K562 (cell line): ENCODE measurements around the gene MPV17L2. TPM values are rescaled to one million over a fixed set of nuclear protein-coding genes. Genes with fewer than 3 reads are reported as not detected.

Experiments
- ATF7 ChIP-seq: fragments of 450-650 bp; IDR thresholded peaks from 2 replicates; pipeline ENCODE4 v1.7.1; 2014; ENCODE audit warnings: mild to moderate bottlenecking, moderate library complexity
- C11orf30 ChIP-seq: fragments of 450-650 bp; IDR thresholded peaks from 2 replicates; pipeline ENCODE4 v1.6.1; 2016; ENCODE audit warnings: low read depth, mild to moderate bottlenecking
- CEBPB ChIP-seq: fragments of 450-650 bp; IDR thresholded peaks from 2 replicates; pipeline ENCODE4 v1.6.1; 2016; ENCODE audit warnings: missing genetic modification characterization, missing compliant biosample characterization
- CREM ChIP-seq: IDR thresholded peaks from 2 replicates; pipeline ENCODE4 v1.6.1; 2014; ENCODE audit warnings: antibody characterized with exemption, low read depth
- CXXC5 ChIP-seq: fragments of 250-450 bp; sonication (Bioruptor Pico); IDR thresholded peaks from 2 replicates; pipeline ENCODE4 v1.8.0; 2022; ENCODE audit warnings: inconsistent platforms, mild to moderate bottlenecking, moderate library complexity
- ESRRA ChIP-seq: fragments of 450-650 bp; IDR thresholded peaks from 2 replicates; pipeline ENCODE4 v1.6.1; 2014; ENCODE audit warnings: low read depth, mild to moderate bottlenecking, moderate library complexity, borderline replicate concordance
- FOS ChIP-seq: IDR thresholded peaks from 3 replicates; pipeline ENCODE4 v1.6.1; 2011; ENCODE audit not compliant: insufficient read length; ENCODE audit errors: extremely low read depth
- MCM2 ChIP-seq: fragments of 450-650 bp; IDR thresholded peaks from 2 replicates; pipeline ENCODE4 v1.6.1; 2017; ENCODE audit warnings: low read depth, mild to moderate bottlenecking
- MCM7 ChIP-seq, 2 experiments: fragments of 450-650 bp; IDR thresholded peaks; 2 replicates each; pipeline ENCODE4 v1.6.1; 2016 to 2018
- NCOA1 ChIP-seq: fragments of 450-650 bp; IDR thresholded peaks from 2 replicates; pipeline ENCODE4 v1.6.1; 2016; ENCODE audit warnings: low read depth
- PHF8 ChIP-seq: fragments of 200-600 bp; sonication (generic); IDR thresholded peaks from 2 replicates; pipeline ENCODE4 v1.6.1; 2012; ENCODE audit warnings: mixed run types, mild to moderate bottlenecking, inconsistent platforms, low read length, moderate library complexity, borderline replicate concordance
- PRDM10 ChIP-seq: fragments of 450-650 bp; IDR thresholded peaks from 2 replicates; pipeline ENCODE4 v1.6.1; 2018; ENCODE audit not compliant: partially characterized antibody
- RBM34 ChIP-seq: fragments of 200-400 bp; formaldehyde crosslinking; IDR thresholded peaks from 2 replicates; pipeline ENCODE4 v1.6.1; 2018; ENCODE audit warnings: low read length, borderline replicate concordance; ENCODE audit not compliant: insufficient read depth
- RERE ChIP-seq: sonication (generic); formaldehyde crosslinking; IDR thresholded peaks from 2 replicates; pipeline ENCODE4 v1.8.0; 2023; ENCODE audit warnings: missing genetic modification reagents, mild to moderate bottlenecking, borderline replicate concordance
- SREBF1 ChIP-seq: fragments of 150-350 bp; IDR thresholded peaks from 2 replicates; pipeline ENCODE4 v1.6.1; 2014; ENCODE audit warnings: antibody characterized with exemption, low read depth, low read length, borderline replicate concordance
- STAT5A ChIP-seq: IDR thresholded peaks from 2 replicates; pipeline ENCODE4 v1.6.1; 2012; ENCODE audit warnings: low read length, inconsistent platforms, borderline replicate concordance
- VEZF1 ChIP-seq: fragments of 200-800 bp; sonication (Bioruptor generic); IDR thresholded peaks from 2 replicates; pipeline ENCODE4 v1.6.1; 2017; ENCODE audit warnings: missing genetic modification characterization, missing compliant biosample characterization
- WHSC1 ChIP-seq: IDR thresholded peaks from one replicate; pipeline ENCODE4 v1.6.1; 2012; ENCODE audit warnings: low read length, control low read depth, inconsistent platforms
- ZFP1 ChIP-seq: fragments of 450-650 bp; formaldehyde crosslinking; IDR thresholded peaks from 2 replicates; pipeline ENCODE4 v1.4.0; 2020; ENCODE audit warnings: mild to moderate bottlenecking, mixed read lengths
- polyA plus RNA-seq, 8 experiments: library from polyadenylated mRNA; depleted of rRNA in 4 of 8; stranded (reverse) in 5 of 8; unstranded in 3 of 8; fragments of >200 nt; fragmentation: Nextera tagmentation in 2 of 8; fragmentation: Illumina TruSeq in 1 of 8; extraction: Ambion mirVana in 2 of 8; extraction: Trizol in 1 of 8; gene quantifications; 2 replicates each; pipeline versions ENCODE4 v1.2.1 to v1.2.3, GENCODE V29; 2011 to 2014; ENCODE audit warnings: inconsistent platforms in 1 of 8, missing spikeins in 1 of 8
- total RNA-seq, 7 experiments: library from RNA; depleted of rRNA in 6 of 7; stranded (reverse); fragments of >200 nt in 6 of 7; fragmentation: Illumina TruSeq in 2 of 7; extraction: Trizol in 2 of 7; gene quantifications; 2 replicates each; pipeline versions ENCODE4 v1.2.1 to v1.2.3, GENCODE V29; 2011 to 2021; ENCODE audit warnings: low replicate concordance in 1 of 7

MPV17L2 gene
- total and polyA plus RNA-seq, 9 of the 15 experiments (the other 6 are each of a cell fraction or from before 2014, with no cell fraction given) = 10.6 to 60.2 (median 28.5) TPM

GRCh38 chr19:18192673-18193387 lies at the start of gene MPV17L2 (continued):
- TF ChIP-seq C11orf30 = peak; percentile 70; the same call in 1 of the 2 replicates
- peak; percentile 79 for TF ChIP-seq CEBPB (tag)
- 0 out of 2 replicates have a peak, but pooled peaks have one; percentile 40 for TF ChIP-seq SREBF1
- peak; percentile 88 for TF ChIP-seq ATF7
- peak; percentile 98 for TF ChIP-seq ESRRA
- TF ChIP-seq RBM34 = 0 out of 2 replicates have a peak, but pooled peaks have one; percentile 42
- no peak for TF ChIP-seq RERE
- TF ChIP-seq PHF8 = peak; percentile 62; the same call in 1 of the 2 replicates
- no peak for TF ChIP-seq NCOA1
- peak; percentile 83 for TF ChIP-seq CXXC5
- TF ChIP-seq ZFP1 (CRISPR knock-in tag) = no peak
- peak; percentile 24 for TF ChIP-seq PRDM10
- no peak for TF ChIP-seq STAT5A
- TF ChIP-seq CREM = peak; percentile 94
- TF ChIP-seq WHSC1 = no peak
- no peak for TF ChIP-seq MCM2
- TF ChIP-seq VEZF1 (CRISPR knock-in tag) = peak; percentile 87
- TF ChIP-seq FOS = peak; percentile 98
- no peak for TF ChIP-seq MCM7 (IDR thresholded peaks at IDR 0.05)
